H1 (cell line): Measurements from ENCODE around the gene SPATA31E1.
"Not testable (repeated sequence)": the region's sequence is repeated elsewhere in the genome, so short reads cannot be mapped to it uniquely, and the experiment has no call there.

ENCODE experiments used
- EP300 ChIP-seq, 2 experiments: IDR thresholded peaks; 1 replicate in 1 of 2; 2 replicates in 1 of 2; pipeline ENCODE4 v1.6.1; 2011 to 2012; ENCODE audit warnings: low read depth in 2 of 2, low read length in 2 of 2, mild to moderate bottlenecking in 2 of 2, borderline replicate concordance in 1 of 2, inconsistent platforms in 1 of 2, moderate library complexity in 1 of 2
- JUN ChIP-seq: IDR thresholded peaks from 2 replicates; pipeline ENCODE4 v1.6.1; 2011; ENCODE audit warnings: low read depth, mild to moderate bottlenecking, improper control_type of control experiment, low read length
- JUND ChIP-seq: IDR thresholded peaks from 2 replicates; pipeline ENCODE4 v1.6.1; 2011; ENCODE audit warnings: mild to moderate bottlenecking, improper control_type of control experiment, low read length
- POLR2A ChIP-seq, 2 experiments: IDR thresholded peaks; 1 replicate in 1 of 2; 2 replicates in 1 of 2; pipeline ENCODE4 v1.6.1; 2011; ENCODE audit warnings: low read depth in 2 of 2, low read length in 2 of 2, mild to moderate bottlenecking in 2 of 2; ENCODE audit errors: control extremely low read depth in 1 of 2
- TEAD4 ChIP-seq: IDR thresholded peaks from 2 replicates; pipeline ENCODE4 v1.6.1; 2012; ENCODE audit warnings: low read depth, low read length, inconsistent platforms, mixed read lengths
- YY1 ChIP-seq: IDR thresholded peaks from 2 replicates; pipeline ENCODE4 v1.6.1; 2011; ENCODE audit warnings: low read depth, mild to moderate bottlenecking, low read length
- TF ChIP-seq, protein P1 (sequence below), 3 experiments: IDR thresholded peaks; 1 replicate in 2 of 3; 2 replicates in 1 of 3; pipeline versions ENCODE4 v1.5.1 to v1.6.1; 2011; ENCODE audit warnings: low read length in 3 of 3, mild to moderate bottlenecking in 3 of 3, inconsistent platforms in 2 of 3, low read depth in 1 of 3, moderate library complexity in 1 of 3; ENCODE audit not compliant: insufficient read depth in 1 of 3; ENCODE audit errors: control extremely low read depth in 1 of 3

DNA sequence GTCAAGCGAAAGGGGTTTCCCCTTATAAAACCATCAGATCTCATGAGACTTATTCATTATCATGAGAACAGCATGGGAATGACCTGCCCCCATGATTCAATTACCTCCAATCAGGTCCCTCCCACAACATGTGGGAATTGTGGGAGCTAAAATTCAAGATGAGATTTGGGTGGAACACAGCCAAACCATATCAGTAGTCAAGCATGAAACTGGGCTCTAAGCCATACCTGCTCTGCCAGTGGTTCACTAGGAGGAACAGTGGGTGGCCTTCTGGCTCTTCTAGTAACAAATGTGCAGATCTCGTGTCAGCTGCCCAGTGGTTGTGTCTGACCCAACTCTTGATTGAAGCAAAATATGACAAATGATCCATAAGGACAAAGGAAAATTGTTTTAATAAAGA, 34.9 kb upstream of the SPATA31E1 start:
- not testable (repeated sequence) for TF ChIP-seq JUN; YY1; TEAD4; POLR2A (IDR thresholded peaks at IDR 0.05; ENCODE audit: control extremely low read depth in 1 of 2, low read depth in 2 of 2, low read length in 2 of 2); EP300 (IDR thresholded peaks at IDR 0.05; ENCODE audit: borderline replicate concordance in 1 of 2, low read depth in 2 of 2, low read length in 2 of 2); JUND
- TF ChIP-seq, protein P1, sequence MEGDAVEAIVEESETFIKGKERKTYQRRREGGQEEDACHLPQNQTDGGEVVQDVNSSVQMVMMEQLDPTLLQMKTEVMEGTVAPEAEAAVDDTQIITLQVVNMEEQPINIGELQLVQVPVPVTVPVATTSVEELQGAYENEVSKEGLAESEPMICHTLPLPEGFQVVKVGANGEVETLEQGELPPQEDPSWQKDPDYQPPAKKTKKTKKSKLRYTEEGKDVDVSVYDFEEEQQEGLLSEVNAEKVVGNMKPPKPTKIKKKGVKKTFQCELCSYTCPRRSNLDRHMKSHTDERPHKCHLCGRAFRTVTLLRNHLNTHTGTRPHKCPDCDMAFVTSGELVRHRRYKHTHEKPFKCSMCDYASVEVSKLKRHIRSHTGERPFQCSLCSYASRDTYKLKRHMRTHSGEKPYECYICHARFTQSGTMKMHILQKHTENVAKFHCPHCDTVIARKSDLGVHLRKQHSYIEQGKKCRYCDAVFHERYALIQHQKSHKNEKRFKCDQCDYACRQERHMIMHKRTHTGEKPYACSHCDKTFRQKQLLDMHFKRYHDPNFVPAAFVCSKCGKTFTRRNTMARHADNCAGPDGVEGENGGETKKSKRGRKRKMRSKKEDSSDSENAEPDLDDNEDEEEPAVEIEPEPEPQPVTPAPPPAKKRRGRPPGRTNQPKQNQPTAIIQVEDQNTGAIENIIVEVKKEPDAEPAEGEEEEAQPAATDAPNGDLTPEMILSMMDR (IDR thresholded peaks at IDR 0.05; ENCODE audit: control extremely low read depth in 1 of 3, insufficient read depth in 1 of 3, low read depth in 1 of 3, low read length in 3 of 3) = not testable (repeated sequence)
